Measurements from ENCODE around the gene CXCR4.

The CXCR4 gene

GRCh38 chr2:136131961-136132824, 14.2 kb upstream of the CXCR4 start:
- no CpG with 5 or more reads among the region's 16 CpGs for WGBS (ENCODE audit: insufficient coverage, insufficient read length)
- no peak overlapping the region for H3K4me3 ChIP-seq (ENCODE audit: low read length)
- no peaks in the 10 kb centered on the region for H3K27me3 ChIP-seq (ENCODE audit: control insufficient read depth, insufficient read depth, low read length)
- H3K27ac ChIP-seq (ENCODE audit: low read length): no peak overlapping the region
- H3K4me1 ChIP-seq (ENCODE audit: control insufficient read depth, insufficient read depth, low read length): no peaks in the 10 kb centered on the region; the same call in 1 of the 2 replicates
- no peaks in the 10 kb centered on the region for H3K9me3 ChIP-seq (ENCODE audit: control insufficient read depth, insufficient read depth, low read length)
- no peak for DNase-seq (ENCODE audit: low read depth, low spot score)
- no peaks in the 10 kb centered on the region for H3K36me3 ChIP-seq (ENCODE audit: control insufficient read depth, insufficient read depth, low read length)

GRCh38 chr2:136131484-136131960, 13.6 kb upstream of the CXCR4 start:
- H3K27me3 ChIP-seq (ENCODE audit: control insufficient read depth, insufficient read depth, low read length): no peaks in the 10 kb centered on the region
- no peaks in the 10 kb centered on the region; the same call in 1 of the 2 replicates for H3K4me1 ChIP-seq (ENCODE audit: control insufficient read depth, insufficient read depth, low read length)
- no CpG with 5 or more reads among the region's 10 CpGs for WGBS (ENCODE audit: insufficient coverage, insufficient read length)
- H3K9me3 ChIP-seq (ENCODE audit: control insufficient read depth, insufficient read depth, low read length): no peaks in the 10 kb centered on the region
- no peak overlapping the region for H3K4me3 ChIP-seq (ENCODE audit: low read length)
- H3K27ac ChIP-seq (ENCODE audit: low read length): no peak overlapping the region
- no peaks in the 10 kb centered on the region for H3K36me3 ChIP-seq (ENCODE audit: control insufficient read depth, insufficient read depth, low read length)
- no peak for DNase-seq (ENCODE audit: low read depth, low spot score)

GRCh38 chr2:136130511-136130910, 12.6 kb upstream of the CXCR4 start:
- WGBS (ENCODE audit: insufficient coverage, insufficient read length): no CpG with 5 or more reads among the region's 1 CpG
- no peak overlapping the region for H3K27ac ChIP-seq (ENCODE audit: low read length)

GRCh38 chr2:136130045-136130444, 12.1 kb upstream of the CXCR4 start:
- no CpG with 5 or more reads among the region's 3 CpGs for whole genome bisulfite sequencing (ENCODE audit: insufficient coverage, insufficient read length)
- DNase-seq (ENCODE audit: low read depth, low spot score): no peak
- H3K27ac ChIP-seq (ENCODE audit: low read length): no peak overlapping the region
- H3K27me3 ChIP-seq (ENCODE audit: control insufficient read depth, insufficient read depth, low read length): no peaks in the 10 kb centered on the region
- no peak overlapping the region for H3K4me3 ChIP-seq (ENCODE audit: low read length)
- H3K9me3 ChIP-seq (ENCODE audit: control insufficient read depth, insufficient read depth, low read length): no peaks in the 10 kb centered on the region
- no peaks in the 10 kb centered on the region for H3K36me3 ChIP-seq (ENCODE audit: control insufficient read depth, insufficient read depth, low read length)
- H3K4me1 ChIP-seq (ENCODE audit: control insufficient read depth, insufficient read depth, low read length): peaks cover 2% of the 10 kb centered on the region; the same call in 1 of the 2 replicates

More at GRCh38 chr2:136130511-136130910, 12.6 kb upstream of the CXCR4 start:
- no peaks in the 10 kb centered on the region for H3K27me3 ChIP-seq (ENCODE audit: control insufficient read depth, insufficient read depth, low read length)
- DNase-seq (ENCODE audit: low read depth, low spot score): no peak
- H3K4me1 ChIP-seq (ENCODE audit: control insufficient read depth, insufficient read depth, low read length): peaks cover 2% of the 10 kb centered on the region; the same call in 1 of the 2 replicates
- no peak overlapping the region for H3K4me3 ChIP-seq (ENCODE audit: low read length)
- H3K9me3 ChIP-seq (ENCODE audit: control insufficient read depth, insufficient read depth, low read length): no peaks in the 10 kb centered on the region
- H3K36me3 ChIP-seq (ENCODE audit: control insufficient read depth, insufficient read depth, low read length): no peaks in the 10 kb centered on the region

- Histone ChIP-seq H3K4me3 (ENCODE audit: low read length) (no peak overlapping the region), H3K36me3 (ENCODE audit: control insufficient read depth, insufficient read depth, low read length) (no peaks in the 10 kb centered on the region), H3K27ac (ENCODE audit: low read length) (no peak overlapping the region), H3K4me1 (ENCODE audit: control insufficient read depth, insufficient read depth, low read length) (peaks cover 2% of the 10 kb centered on the region; the same call in 1 of the 2 replicates), H3K9me3 (ENCODE audit: control insufficient read depth, insufficient read depth, low read length) (no peaks in the 10 kb centered on the region), H3K27me3 (ENCODE audit: control insufficient read depth, insufficient read depth, low read length) (no peaks in the 10 kb centered on the region)
- no CpG with 5 or more reads among the region's 4 CpGs for WGBS (ENCODE audit: insufficient coverage, insufficient read length)
- no peak for DNase-seq (ENCODE audit: low read depth, low spot score)
These were observed 11.7 kb upstream of the CXCR4 start for GRCh38 chr2:136129601-136130000.

GRCh38 chr2:136128905-136129304, 11.0 kb upstream of the CXCR4 start:
- Histone ChIP-seq H3K9me3 (ENCODE audit: control insufficient read depth, insufficient read depth, low read length) (no peaks in the 10 kb centered on the region), H3K27ac (ENCODE audit: low read length) (no peak overlapping the region), H3K36me3 (ENCODE audit: control insufficient read depth, insufficient read depth, low read length) (no peaks in the 10 kb centered on the region), H3K27me3 (ENCODE audit: control insufficient read depth, insufficient read depth, low read length) (no peaks in the 10 kb centered on the region), H3K4me3 (ENCODE audit: low read length) (no peak overlapping the region), H3K4me1 (ENCODE audit: control insufficient read depth, insufficient read depth, low read length) (peaks cover 2% of the 10 kb centered on the region; the same call in 1 of the 2 replicates)
- WGBS (ENCODE audit: insufficient coverage, insufficient read length): no CpG with 5 or more reads among the region's 1 CpG
- no peak for DNase-seq (ENCODE audit: low read depth, low spot score)

- Histone ChIP-seq H3K9me3 (ENCODE audit: control insufficient read depth, insufficient read depth, low read length) (no peaks in the 10 kb centered on the region), H3K4me1 (ENCODE audit: control insufficient read depth, insufficient read depth, low read length) (peaks cover 2% of the 10 kb centered on the region; the same call in 1 of the 2 replicates), H3K4me3 (ENCODE audit: low read length) (no peak overlapping the region), H3K27ac (ENCODE audit: low read length) (no peak overlapping the region), H3K27me3 (ENCODE audit: control insufficient read depth, insufficient read depth, low read length) (no peaks in the 10 kb centered on the region), H3K36me3 (ENCODE audit: control insufficient read depth, insufficient read depth, low read length) (no peaks in the 10 kb centered on the region)
- no peak for DNase-seq (ENCODE audit: low read depth, low spot score)
- WGBS (ENCODE audit: insufficient coverage, insufficient read length): no CpG with 5 or more reads among the region's 2 CpGs
These were observed 10.4 kb upstream of the CXCR4 start for GRCh38 chr2:136128366-136128765.

- Histone ChIP-seq H3K4me1 (ENCODE audit: control insufficient read depth, insufficient read depth, low read length) (peaks cover 2% of the 10 kb centered on the region; the same call in 1 of the 2 replicates), H3K36me3 (ENCODE audit: control insufficient read depth, insufficient read depth, low read length) (no peaks in the 10 kb centered on the region), H3K27me3 (ENCODE audit: control insufficient read depth, insufficient read depth, low read length) (no peaks in the 10 kb centered on the region), H3K9me3 (ENCODE audit: control insufficient read depth, insufficient read depth, low read length) (no peaks in the 10 kb centered on the region), H3K27ac (ENCODE audit: low read length) (no peak overlapping the region), H3K4me3 (ENCODE audit: low read length) (no peak overlapping the region)
- no peak for DNase-seq (ENCODE audit: low read depth, low spot score)
- WGBS (ENCODE audit: insufficient coverage, insufficient read length): no CpG with 5 or more reads among the region's 6 CpGs
These were observed 9.4 kb upstream of the CXCR4 start for GRCh38 chr2:136127356-136127755.

- H3K27ac ChIP-seq (ENCODE audit: low read length): no peak overlapping the region
- H3K4me3 ChIP-seq (ENCODE audit: low read length): no peak overlapping the region
- no peaks in the 10 kb centered on the region for H3K27me3 ChIP-seq (ENCODE audit: control insufficient read depth, insufficient read depth, low read length)
- WGBS (ENCODE audit: insufficient coverage, insufficient read length): no CpG with 5 or more reads among the region's 6 CpGs
- H3K4me1 ChIP-seq (ENCODE audit: control insufficient read depth, insufficient read depth, low read length): peaks cover 2% of the 10 kb centered on the region; the same call in 1 of the 2 replicates
- no peak for DNase-seq (ENCODE audit: low read depth, low spot score)
- no peaks in the 10 kb centered on the region for H3K9me3 ChIP-seq (ENCODE audit: control insufficient read depth, insufficient read depth, low read length)
- no peaks in the 10 kb centered on the region for H3K36me3 ChIP-seq (ENCODE audit: control insufficient read depth, insufficient read depth, low read length)
These were observed 8.5 kb upstream of the CXCR4 start for GRCh38 chr2:136126421-136126926.

GRCh38 chr2:136126021-136126420, 8.1 kb upstream of the CXCR4 start:
- H3K36me3 ChIP-seq (ENCODE audit: control insufficient read depth, insufficient read depth, low read length): no peaks in the 10 kb centered on the region
- peaks cover 2% of the 10 kb centered on the region; the same call in 1 of the 2 replicates for H3K4me1 ChIP-seq (ENCODE audit: control insufficient read depth, insufficient read depth, low read length)
- H3K27me3 ChIP-seq (ENCODE audit: control insufficient read depth, insufficient read depth, low read length): no peaks in the 10 kb centered on the region
- no CpG with 5 or more reads among the region's 12 CpGs for WGBS (ENCODE audit: insufficient coverage, insufficient read length)
- no peaks in the 10 kb centered on the region for H3K9me3 ChIP-seq (ENCODE audit: control insufficient read depth, insufficient read depth, low read length)
- no peak for DNase-seq (ENCODE audit: low read depth, low spot score)
- no peak overlapping the region for H3K4me3 ChIP-seq (ENCODE audit: low read length)
- no peak overlapping the region for H3K27ac ChIP-seq (ENCODE audit: low read length)
